Central memory CD8-positive, alpha-beta T cell (primary cell): Measurements from ENCODE around the gene PGBD5.

Experiments used
- ATAC-seq: fragments of 150-1000 bp; cut with Tn5 transposase; replicated peaks from 2 replicates; pipeline ENCODE4 v1.10.0; 2022; ENCODE audit warnings: mild to moderate bottlenecking, moderate FRiP score, moderate number of reproducible peaks; ENCODE audit not compliant: poor library complexity, severe bottlenecking; ENCODE audit errors: extremely low read depth
- DNase-seq, 2 donors: peaks; one replicate each; pipeline ENCODE4 v3.0.0; 2021; ENCODE audit warnings: low spot score in 2 of 2
- H3K27ac Mint-ChIP-seq: one replicate; pipeline ENCODE4 v1.8.0; 2022; ENCODE audit warnings: low read depth, mild to moderate bottlenecking, moderate library complexity, mixed read lengths
- H3K27me3 Mint-ChIP-seq: one replicate; pipeline ENCODE4 v1.8.0; 2022; ENCODE audit warnings: mixed read lengths
- H3K36me3 Mint-ChIP-seq: one replicate; pipeline ENCODE4 v1.8.0; 2022; ENCODE audit warnings: mild to moderate bottlenecking, moderate library complexity, mixed read lengths; ENCODE audit not compliant: insufficient read depth
- H3K4me1 Mint-ChIP-seq: one replicate; pipeline ENCODE4 v1.8.0; 2022; ENCODE audit warnings: mixed read lengths
- H3K4me3 Mint-ChIP-seq: one replicate; pipeline ENCODE4 v1.8.0; 2022; ENCODE audit warnings: mild to moderate bottlenecking, moderate library complexity, mixed read lengths
- H3K9me3 Mint-ChIP-seq: one replicate; pipeline ENCODE4 v1.8.0; 2022; ENCODE audit warnings: mixed read lengths

PGBD5 gene

GRCh38 chr1:230359992-230360668 is 66.0 kb downstream of the PGBD5 start:
- Mint-ChIP-seq H3K36me3 (no peaks in the 10 kb centered on the region), H3K27me3 (peaks cover 43% of the 10 kb centered on the region), H3K4me3 (no peak overlapping the region), H3K9me3 (no peaks in the 10 kb centered on the region), H3K4me1 (no peaks in the 10 kb centered on the region), H3K27ac (no peak overlapping the region)
- DNase-seq: no peak
- no peak for ATAC-seq

DNA sequence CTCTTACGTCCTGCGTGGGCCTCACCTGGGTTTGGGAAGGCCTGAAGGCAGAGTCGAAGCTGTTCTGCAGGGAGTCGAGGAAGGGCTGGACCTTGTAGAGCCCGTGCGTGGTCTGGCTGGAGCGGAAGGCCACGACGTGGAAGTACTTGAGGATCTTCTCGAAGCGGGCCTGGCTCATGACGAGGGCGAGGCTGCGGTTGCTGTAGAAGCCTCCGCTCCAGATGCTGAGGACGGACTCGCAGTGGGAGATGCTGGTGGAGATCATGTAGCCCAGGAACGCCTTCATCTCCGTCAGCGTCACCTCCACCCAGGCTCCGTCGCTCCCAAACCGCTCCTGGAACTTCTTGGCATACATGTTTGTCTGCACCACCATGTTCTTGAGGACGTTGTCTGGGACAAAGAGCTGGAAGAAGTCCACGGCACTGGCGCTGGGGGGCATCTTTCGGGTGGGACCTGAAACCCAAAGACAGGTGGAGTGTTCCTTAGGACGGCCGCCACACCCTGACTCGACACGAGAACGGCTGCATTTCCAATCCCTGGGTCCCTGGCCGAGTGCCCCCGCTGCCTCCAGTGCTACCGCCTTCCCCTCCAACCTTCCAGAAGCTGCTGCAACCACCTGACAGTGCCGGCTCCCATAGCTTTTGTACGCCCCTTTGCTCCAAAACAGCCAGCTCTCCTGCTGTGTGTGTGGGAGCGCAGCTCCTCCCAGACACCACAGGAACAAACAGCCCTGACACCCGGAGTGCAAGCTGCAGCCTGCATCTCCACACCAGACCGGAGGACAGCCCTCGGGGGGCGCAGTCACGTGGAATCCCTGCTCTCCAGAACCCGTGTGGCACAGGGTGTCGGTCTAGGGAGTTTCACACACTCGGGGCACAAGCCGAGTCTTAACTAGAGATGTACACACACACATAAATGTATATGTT is 69.0 kb downstream of the PGBD5 start:
- ATAC-seq: no peak
- Mint-ChIP-seq H3K4me1 (no peaks in the 10 kb centered on the region), H3K27ac (no peak overlapping the region), H3K4me3 (no peak overlapping the region), H3K36me3 (no peaks in the 10 kb centered on the region), H3K9me3 (no peaks in the 10 kb centered on the region), H3K27me3 (peaks cover 36% of the 10 kb centered on the region)
- no peak for DNase-seq

- Mint-ChIP-seq H3K27ac (no peak overlapping the region), H3K36me3 (no peaks in the 10 kb centered on the region), H3K9me3 (no peaks in the 10 kb centered on the region), H3K4me3 (no peak overlapping the region), H3K4me1 (no peaks in the 10 kb centered on the region), H3K27me3 (peaks cover 41% of the 10 kb centered on the region)
- no peak for DNase-seq
- no peak for ATAC-seq
Measured at GRCh38 chr1:230356190-230356589, 69.9 kb downstream of the PGBD5 start.

DNA sequence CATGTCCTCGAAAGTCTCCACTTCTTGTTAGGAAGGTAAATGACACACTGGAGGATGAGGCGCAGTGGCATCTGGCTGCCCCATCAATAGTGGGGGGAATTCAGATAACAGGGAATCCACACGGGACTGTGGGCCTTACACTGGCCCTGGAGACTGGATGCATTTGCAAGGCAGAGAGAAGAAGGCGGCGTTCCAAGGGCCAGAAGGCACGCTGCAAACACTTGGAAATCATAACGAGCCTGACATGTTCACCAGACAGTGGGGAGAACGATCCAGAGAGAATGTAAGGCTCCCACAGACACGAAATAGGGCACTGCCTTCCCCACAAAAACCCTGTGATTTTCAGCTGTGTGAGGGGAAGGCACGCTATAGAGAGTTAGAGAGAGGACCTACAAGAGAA is 70.5 kb downstream of the PGBD5 start:
- DNase-seq (no peak), ATAC-seq (no peak)
- Mint-ChIP-seq H3K36me3 (no peaks in the 10 kb centered on the region), H3K9me3 (no peaks in the 10 kb centered on the region), H3K4me3 (no peak overlapping the region), H3K4me1 (no peaks in the 10 kb centered on the region), H3K27me3 (peaks cover 36% of the 10 kb centered on the region), H3K27ac (no peak overlapping the region)

GRCh38 chr1:230355128-230355527 is 71.0 kb downstream of the PGBD5 start:
- H3K36me3 Mint-ChIP-seq: no peaks in the 10 kb centered on the region
- no peaks in the 10 kb centered on the region for H3K4me1 Mint-ChIP-seq
- no peaks in the 10 kb centered on the region for H3K9me3 Mint-ChIP-seq
- no peak overlapping the region for H3K27ac Mint-ChIP-seq
- DNase-seq (no peak), ATAC-seq (no peak)
- peaks cover 37% of the 10 kb centered on the region for H3K27me3 Mint-ChIP-seq
- H3K4me3 Mint-ChIP-seq: no peak overlapping the region

DNA sequence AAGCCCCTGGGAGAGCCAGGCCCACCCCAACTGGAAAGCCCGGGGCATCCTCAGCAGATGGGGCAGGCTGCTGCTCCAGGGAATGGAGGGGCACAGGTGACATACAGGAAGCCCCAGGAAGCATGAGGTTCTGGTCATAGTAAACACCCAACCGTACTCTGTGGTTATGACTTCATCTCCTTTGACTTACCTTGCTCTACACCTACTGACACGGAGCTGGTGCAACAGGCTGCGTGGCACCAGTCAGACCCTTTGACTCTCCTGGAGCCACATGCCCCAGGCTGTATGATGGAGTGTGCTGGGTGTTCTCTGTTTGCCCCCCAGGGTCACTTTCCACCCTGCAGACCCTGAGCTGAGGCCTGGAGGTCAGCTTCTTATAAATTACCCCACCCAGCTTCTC is 72.1 kb downstream of the PGBD5 start:
- H3K9me3 Mint-ChIP-seq: no peaks in the 10 kb centered on the region
- H3K4me3 Mint-ChIP-seq: no peak overlapping the region
- no peak for DNase-seq
- ATAC-seq: no peak
- H3K4me1 Mint-ChIP-seq: no peaks in the 10 kb centered on the region
- no peak overlapping the region for H3K27ac Mint-ChIP-seq
- H3K36me3 Mint-ChIP-seq: no peaks in the 10 kb centered on the region
- H3K27me3 Mint-ChIP-seq: peaks cover 47% of the 10 kb centered on the region

- Mint-ChIP-seq H3K27ac (no peak overlapping the region), H3K4me3 (no peak overlapping the region), H3K27me3 (peaks cover 62% of the 10 kb centered on the region), H3K4me1 (no peaks in the 10 kb centered on the region), H3K36me3 (no peaks in the 10 kb centered on the region), H3K9me3 (no peaks in the 10 kb centered on the region)
- DNase-seq (no peak), ATAC-seq (no peak)
Measured at GRCh38 chr1:230352537-230352936, 73.6 kb downstream of the PGBD5 start.

- Mint-ChIP-seq H3K4me1 (no peaks in the 10 kb centered on the region), H3K36me3 (no peaks in the 10 kb centered on the region), H3K4me3 (no peak overlapping the region), H3K27ac (no peak overlapping the region), H3K27me3 (peaks cover 66% of the 10 kb centered on the region), H3K9me3 (no peaks in the 10 kb centered on the region)
- no peak for DNase-seq
- no peak for ATAC-seq
Measured at GRCh38 chr1:230351983-230352382, 74.1 kb downstream of the PGBD5 start.

DNA sequence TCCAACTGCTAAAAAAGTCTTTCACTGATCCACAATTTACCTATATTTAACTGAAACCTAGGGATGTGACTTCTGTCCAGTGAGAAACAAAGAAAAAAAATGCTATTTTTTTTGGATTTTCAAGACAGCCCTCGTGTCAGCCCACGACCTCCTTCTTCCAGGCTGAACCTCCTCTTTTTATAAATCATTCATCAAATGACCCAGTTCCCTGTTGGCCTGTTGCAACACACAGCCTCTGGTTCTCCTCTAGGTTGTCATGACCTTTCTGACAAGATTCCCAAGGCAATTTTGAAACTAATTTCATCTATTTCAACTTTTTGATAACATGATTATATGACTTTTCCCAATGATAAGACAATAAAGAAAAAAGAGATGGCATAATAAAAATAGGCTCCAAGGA is 74.6 kb downstream of the PGBD5 start:
- H3K27me3 Mint-ChIP-seq: peaks cover 66% of the 10 kb centered on the region
- H3K4me1 Mint-ChIP-seq: no peaks in the 10 kb centered on the region
- no peak for ATAC-seq
- DNase-seq: no peak
- H3K9me3 Mint-ChIP-seq: no peaks in the 10 kb centered on the region
- H3K27ac Mint-ChIP-seq: no peak overlapping the region
- no peaks in the 10 kb centered on the region for H3K36me3 Mint-ChIP-seq
- H3K4me3 Mint-ChIP-seq: no peak overlapping the region

- Mint-ChIP-seq H3K27ac (no peak overlapping the region), H3K36me3 (no peaks in the 10 kb centered on the region), H3K4me3 (no peak overlapping the region), H3K9me3 (no peaks in the 10 kb centered on the region), H3K27me3 (peaks cover 54% of the 10 kb centered on the region), H3K4me1 (no peaks in the 10 kb centered on the region)
- no peak for DNase-seq
- no peak for ATAC-seq
Measured at GRCh38 chr1:230350208-230350921, 75.8 kb downstream of the PGBD5 start.

GRCh38 chr1:230349020-230349393 is 77.1 kb downstream of the PGBD5 start:
- H3K27ac Mint-ChIP-seq: no peak overlapping the region
- H3K36me3 Mint-ChIP-seq: no peaks in the 10 kb centered on the region
- H3K27me3 Mint-ChIP-seq: peaks cover 61% of the 10 kb centered on the region
- no peak overlapping the region for H3K4me3 Mint-ChIP-seq
- DNase-seq (no peak), ATAC-seq (no peak)
- H3K4me1 Mint-ChIP-seq: no peaks in the 10 kb centered on the region
- H3K9me3 Mint-ChIP-seq: no peaks in the 10 kb centered on the region

DNA sequence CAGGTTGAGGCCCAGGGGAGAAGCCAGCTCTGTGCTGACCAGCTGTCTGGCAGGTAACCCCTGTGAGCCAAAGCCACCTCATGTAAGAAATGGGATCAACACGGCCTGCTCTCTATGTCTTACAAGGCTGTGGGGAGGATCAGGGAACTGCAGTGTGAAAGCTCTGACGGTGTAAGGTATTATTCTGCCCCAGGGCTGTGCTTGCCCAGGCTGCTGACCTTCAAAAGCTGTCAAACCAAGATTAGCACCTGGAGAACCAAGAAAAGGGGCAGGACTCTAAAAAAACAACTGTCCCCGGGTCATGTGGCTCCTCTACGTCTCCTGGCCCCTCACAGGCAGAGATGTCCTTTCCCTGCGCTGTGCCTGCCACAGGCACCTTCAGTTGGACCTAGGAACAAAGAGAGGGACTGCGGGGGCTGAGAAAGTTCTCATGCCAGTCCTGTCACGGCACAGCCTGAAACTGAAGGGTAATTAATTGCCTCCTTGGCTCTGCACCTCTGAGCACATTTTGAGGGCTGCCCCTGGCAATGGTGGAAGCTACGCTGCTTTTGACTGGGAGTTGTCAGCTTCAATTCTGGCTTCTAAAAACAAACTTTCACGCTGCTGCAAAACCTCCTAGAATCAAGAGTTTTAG is 77.6 kb downstream of the PGBD5 start:
- H3K36me3 Mint-ChIP-seq: no peaks in the 10 kb centered on the region
- no peaks in the 10 kb centered on the region for H3K9me3 Mint-ChIP-seq
- H3K27ac Mint-ChIP-seq: no peak overlapping the region
- peaks cover 65% of the 10 kb centered on the region for H3K27me3 Mint-ChIP-seq
- no peak for ATAC-seq
- no peak overlapping the region for H3K4me3 Mint-ChIP-seq
- no peaks in the 10 kb centered on the region for H3K4me1 Mint-ChIP-seq
- DNase-seq: no peak
